ENCODE data around the gene DTX1. TPM values are rescaled to one million over a fixed set of nuclear protein-coding genes. Genes with fewer than 3 reads are reported as not detected.

DTX1 gene
- total and polyA plus RNA-seq, 2 of the 8 experiments (the other 6 are each of a cell fraction or from before 2014, with no cell fraction given), result 4.7 to 6.9 TPM

- no peak for DNase-seq (ENCODE audit: low read depth in 1 of 2, low spot score in 2 of 2)
- Histone ChIP-seq H2BK5ac (ENCODE audit: low read depth, low read length) (no peak overlapping the region), H3K79me1 (ENCODE audit: low read depth, low read length) (no peaks in the 10 kb centered on the region), H3K9ac (replicated peaks in 1 of 4; ENCODE audit: extremely low read depth in 1 of 4, low read depth in 3 of 4, low read length in 3 of 4) (no peak overlapping the region), H3K56ac (replicated peaks; ENCODE audit: insufficient read length, low read depth, low read length) (no peak overlapping the region), H2AK5ac (ENCODE audit: low read depth, low read length) (no peak overlapping the region), H4K91ac (replicated peaks; ENCODE audit: insufficient read length, low read length) (no peak overlapping the region), H3K36me3 (ENCODE audit: control insufficient read depth in 2 of 4, insufficient read depth in 4 of 4, low read length in 3 of 4) (no peaks in the 10 kb centered on the region), H3K27me3 (replicated peaks in 1 of 4; ENCODE audit: control insufficient read depth in 3 of 4, extremely low read depth in 1 of 4, insufficient read depth in 3 of 4, low read length in 3 of 4) (peaks cover 0 to 13% (median 6%) of the 10 kb centered on the region in 4 experiments; a peak in 5 of 7 replicates), H2BK120ac (replicated peaks; ENCODE audit: low read depth, low read length) (no peak overlapping the region), H4K5ac (ENCODE audit: insufficient read length, low read depth, low read length) (no peak overlapping the region), H3K4me2 (ENCODE audit: insufficient read depth in 1 of 2, low read depth in 2 of 2, low read length in 2 of 2) (no peak overlapping the region), H4K20me1 (replicated peaks in 1 of 2; ENCODE audit: control insufficient read depth in 1 of 2, insufficient read depth in 2 of 2, low read length in 2 of 2) (peaks cover 0 to 7% of the 10 kb centered on the region in 2 experiments), H3K23ac (ENCODE audit: insufficient read length) (no peak overlapping the region), H3K4ac (replicated peaks; ENCODE audit: insufficient read length, low read depth, low read length) (no peak overlapping the region), H3K23me2 (ENCODE audit: low read depth, low read length) (peaks cover 13% of the 10 kb centered on the region; the same call in 1 of the 2 replicates), H3K4me3 (ENCODE audit: extremely low read depth in 1 of 4, insufficient read depth in 2 of 4, low read depth in 3 of 4, low read length in 4 of 4) (no peak overlapping the region), H2BK15ac (ENCODE audit: low read length) (no peak overlapping the region), H3K4me1 (replicated peaks in 1 of 4; ENCODE audit: control insufficient read depth in 3 of 4, insufficient read depth in 4 of 4, low read length in 3 of 4) (peaks cover 0 to 13% (median 10%) of the 10 kb centered on the region in 4 experiments; a peak in 6 of 7 replicates), H3K79me2 (ENCODE audit: control insufficient read depth in 1 of 2, insufficient read depth in 2 of 2, low read length in 2 of 2) (no peaks in the 10 kb centered on the region), H3K9me3 (ENCODE audit: insufficient read depth in 2 of 2, low read depth in 1 of 2, low read length in 1 of 2) (no peaks in the 10 kb centered on the region), H3K27ac (ENCODE audit: low read depth, low read length) (no peak overlapping the region), H2BK20ac (ENCODE audit: low read length) (no peak overlapping the region), H2BK12ac (ENCODE audit: low read depth, low read length) (no peak overlapping the region), H3K14ac (ENCODE audit: insufficient read length) (no peak overlapping the region), H4K8ac (ENCODE audit: extremely low read depth, insufficient read depth, low read length) (no peak overlapping the region), H2AFZ (ENCODE audit: low read length) (no peak overlapping the region), H3K18ac (ENCODE audit: extremely low read depth, low read length) (no peak overlapping the region)
- ChIA-PET CTCF (ENCODE audit: partially characterized antibody) (interaction anchor here (0.7 to 7.8 kb wide), 18 partner anchors 9 to 216 kb away, joined by 3 to 67 read pairs (median 6); partner anchors contain the start of gene CFAP73), POLR2A (ENCODE audit: partially characterized antibody) (interaction anchor here (1.2 to 5.9 kb wide), 6 partner anchors 13 to 88 kb away, joined by 3 to 35 read pairs (median 4); no protein-coding TSS in a partner anchor)
- WGBS, 2 experiments (ENCODE audit: extremely low coverage in 1 of 2, insufficient coverage in 1 of 2, insufficient read length in 1 of 2, insufficient replicate concordance in 2 of 2, low coverage in 1 of 2, low lambda C conversion rate in 2 of 2, missing lambda C conversion rate in 1 of 2), result 89% methylated on average over 3 of the region's 3 CpGs; no CpG with 5 or more reads in 1 of the 2 experiments
- FAIRE-seq, result no peak
- no peak for TF ChIP-seq SP4 (IDR thresholded peaks at IDR 0.05; ENCODE audit: low read length)
- no peak for TF ChIP-seq TAF1 (IDR thresholded peaks at IDR 0.05; ENCODE audit: low read depth, low read length)
- TF ChIP-seq CTCF (IDR thresholded peaks at IDR 0.05; ENCODE audit: control extremely low read depth in 1 of 3, insufficient read depth in 1 of 3, low read depth in 1 of 3, low read length in 3 of 3), result no peak
- TF ChIP-seq GTF2F1 (IDR thresholded peaks at IDR 0.05; ENCODE audit: borderline replicate concordance, low read depth, low read length), result no peak
- no peak for TF ChIP-seq CTBP2 (IDR thresholded peaks at IDR 0.05; ENCODE audit: borderline replicate concordance, insufficient read depth, insufficient read length, low read length)
- no peak for TF ChIP-seq SIN3A (conservative IDR thresholded peaks at IDR 0.05 in 1 of 2, IDR thresholded peaks at IDR 0.05 in 1 of 2; ENCODE audit: low read depth in 1 of 2, low read length in 2 of 2)
- no peak for TF ChIP-seq POLR2AphosphoS5 (IDR thresholded peaks at IDR 0.05; ENCODE audit: low read depth, low read length)
- no peak for TF ChIP-seq NANOG (IDR thresholded peaks at IDR 0.05; ENCODE audit: insufficient read depth, low read depth, low read length, poor library complexity, severe bottlenecking)
- no peak for TF ChIP-seq RBBP5 (IDR thresholded peaks at IDR 0.05; ENCODE audit: borderline replicate concordance, low read depth, low read length)
- TF ChIP-seq TBP (IDR thresholded peaks at IDR 0.05; ENCODE audit: low read depth, low read length), result no peak
Observed at GRCh38 chr12:113133666-113134065, 77.1 kb downstream of the DTX1 start.
